ENCODE results near the gene PDCD1.

PDCD1 gene

GRCh38 chr2:241852116-241852980 lies 6.3 kb downstream of the PDCD1 start:
- H3K4me3 ChIP-seq (replicated peaks; ENCODE audit: low read depth, low read length): no peak overlapping the region
- TF ChIP-seq CTCF (IDR thresholded peaks at IDR 0.05; ENCODE audit: low read length, missing control alignments): no peak
- DNase-seq (ENCODE audit: low read depth): no peak

- no peak for DNase-seq (ENCODE audit: low read depth)
- H3K4me3 ChIP-seq (replicated peaks; ENCODE audit: low read depth, low read length): no peak overlapping the region
- TF ChIP-seq CTCF (IDR thresholded peaks at IDR 0.05; ENCODE audit: low read length, missing control alignments): no peak
These were observed 7.2 kb downstream of the PDCD1 start for GRCh38 chr2:241851325-241852115.

GRCh38 chr2:241850544-241851324 lies 8.0 kb downstream of the PDCD1 start:
- DNase-seq (ENCODE audit: low read depth): no peak
- H3K4me3 ChIP-seq (replicated peaks; ENCODE audit: low read depth, low read length): no peak overlapping the region
- no peak for TF ChIP-seq CTCF (IDR thresholded peaks at IDR 0.05; ENCODE audit: low read length, missing control alignments)

GRCh38 chr2:241849616-241850543 lies 8.8 kb downstream of the PDCD1 start:
- DNase-seq (ENCODE audit: low read depth): no peak
- H3K4me3 ChIP-seq (replicated peaks; ENCODE audit: low read depth, low read length): no peak overlapping the region
- TF ChIP-seq CTCF (IDR thresholded peaks at IDR 0.05; ENCODE audit: low read length, missing control alignments): no peak

- no peak for DNase-seq (ENCODE audit: low read depth)
- no peak for TF ChIP-seq CTCF (IDR thresholded peaks at IDR 0.05; ENCODE audit: low read length, missing control alignments)
- H3K4me3 ChIP-seq (replicated peaks; ENCODE audit: low read depth, low read length): no peak overlapping the region
These were observed 9.7 kb downstream of the PDCD1 start for GRCh38 chr2:241848761-241849615.

All from fibroblast of pulmonary artery (primary cell).